NT2/D1 (cell line): ENCODE measurements around the gene SH3GLB1.

Experiments used
- SUZ12 ChIP-seq: IDR thresholded peaks from 2 replicates; pipeline ENCODE4 v1.6.1; 2011; ENCODE audit not compliant: insufficient read length, insufficient read depth; ENCODE audit errors: extremely low read depth
- YY1 ChIP-seq: IDR thresholded peaks from 2 replicates; pipeline ENCODE4 v1.6.1; 2011; ENCODE audit not compliant: insufficient read length, insufficient read depth
- ZNF274 ChIP-seq: IDR thresholded peaks from 2 replicates; pipeline ENCODE4 v1.6.1; 2011; ENCODE audit warnings: mild to moderate bottlenecking, low read depth, low read length

GRCh38 chr1:86731416-86731815 lies 27.0 kb downstream of the SH3GLB1 start:
- TF ChIP-seq YY1 (no peak), ZNF274 (no peak), SUZ12 (no peak)
